ENCODE measurements around the gene NTN1. TPM values are rescaled to one million over a fixed set of nuclear protein-coding genes. Genes with fewer than 3 reads are reported as not detected.
"Not testable (repeated sequence)": the region's sequence is repeated elsewhere in the genome, so short reads cannot be mapped to it uniquely, and the experiment has no call there.

NTN1 gene
- total and polyA plus RNA-seq, 2 of the 4 experiments (the other 2 are of a cell fraction) = under 0.01 to 0.07 TPM

DNA sequence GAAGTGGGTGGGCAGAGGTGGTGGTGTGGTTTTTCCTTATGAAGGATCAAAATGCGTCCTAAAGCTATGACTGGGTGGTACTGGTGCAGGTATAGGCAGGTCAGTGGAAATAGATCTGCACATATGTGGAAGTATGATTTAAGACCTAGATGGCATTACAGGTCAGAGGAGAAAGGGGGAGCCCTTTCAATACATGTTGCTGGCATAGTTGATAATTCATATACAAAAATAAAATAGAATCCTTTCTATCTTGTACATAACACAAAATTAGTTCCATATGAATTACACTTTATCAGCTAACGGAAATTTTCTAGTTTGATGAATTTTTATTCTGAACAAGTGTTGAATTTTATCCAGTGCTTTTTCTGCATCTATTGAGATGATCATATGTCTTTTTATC lies 35.0 kb upstream of the NTN1 start:
- no peak overlapping the region for H3K4me3 ChIP-seq (ENCODE audit: insufficient read depth, low read depth, low read length)
- H2BK15ac ChIP-seq (ENCODE audit: low read depth, low read length) = no peak overlapping the region
- in situ Hi-C loops (cut with MboI; ENCODE audit: low sequenced_read_pairs) = loop anchor here (5.0 kb wide), 1 partner anchor 541 kb away; no protein-coding TSS in a partner anchor
- H3K9me1 ChIP-seq (ENCODE audit: insufficient read depth, low read length) = no peaks in the 10 kb centered on the region
- dilution Hi-C loops (cut with HindIII; ENCODE audit: low sequenced_read_pairs, unreplicated experiment) = no loop called here
- H2BK5ac ChIP-seq (ENCODE audit: low read depth, low read length, poor library complexity, severe bottlenecking) = no peak overlapping the region
- no peaks in the 10 kb centered on the region for H3K4me1 ChIP-seq (ENCODE audit: control insufficient read depth, insufficient read depth, low read length)
- H2BK20ac ChIP-seq (ENCODE audit: low read depth, low read length) = no peak overlapping the region
- H4K91ac ChIP-seq (ENCODE audit: insufficient read depth, low read depth, low read length) = no peak overlapping the region
- H4K5ac ChIP-seq (ENCODE audit: low read depth, low read length) = no peak overlapping the region
- no TSS peak for BruUV-seq (replicated peaks)
- H2AFZ ChIP-seq (replicated peaks; ENCODE audit: low read length, poor library complexity) = no peak overlapping the region
- H2AK9ac ChIP-seq (replicated peaks; ENCODE audit: low read depth, low read length, poor library complexity) = no peak overlapping the region
- no peak overlapping the region for H3K27ac ChIP-seq (ENCODE audit: insufficient read depth, low read length)
- ATAC-seq (ENCODE audit: low read depth) (no peak), DNase-seq (no peak)
- no peak overlapping the region for H3K56ac ChIP-seq (ENCODE audit: extremely low read depth, insufficient read depth, low read length)
- H3K4me2 ChIP-seq (ENCODE audit: low read depth, low read length) = no peak overlapping the region
- no peak overlapping the region for H2AK5ac ChIP-seq (ENCODE audit: low read depth, low read length)
- no peaks in the 10 kb centered on the region for H3K9me3 ChIP-seq (ENCODE audit: control insufficient read depth, insufficient read depth, low read length)
- ChIA-PET POLR2A (ENCODE audit: unreplicated experiment) (no interaction called here), CTCF (no interaction called here)
- no peak overlapping the region for H3K4ac ChIP-seq (ENCODE audit: low read depth, low read length)
- no peaks in the 10 kb centered on the region for H4K20me1 ChIP-seq (ENCODE audit: insufficient read depth, low read length)
- H2BK120ac ChIP-seq (ENCODE audit: low read depth, low read length) = no peak overlapping the region
- H3K14ac ChIP-seq (replicated peaks; ENCODE audit: low read depth, low read length) = no peak overlapping the region
- no peaks in the 10 kb centered on the region for H3K36me3 ChIP-seq (ENCODE audit: control insufficient read depth, insufficient read depth, low read length)
- TF ChIP-seq, protein P1, sequence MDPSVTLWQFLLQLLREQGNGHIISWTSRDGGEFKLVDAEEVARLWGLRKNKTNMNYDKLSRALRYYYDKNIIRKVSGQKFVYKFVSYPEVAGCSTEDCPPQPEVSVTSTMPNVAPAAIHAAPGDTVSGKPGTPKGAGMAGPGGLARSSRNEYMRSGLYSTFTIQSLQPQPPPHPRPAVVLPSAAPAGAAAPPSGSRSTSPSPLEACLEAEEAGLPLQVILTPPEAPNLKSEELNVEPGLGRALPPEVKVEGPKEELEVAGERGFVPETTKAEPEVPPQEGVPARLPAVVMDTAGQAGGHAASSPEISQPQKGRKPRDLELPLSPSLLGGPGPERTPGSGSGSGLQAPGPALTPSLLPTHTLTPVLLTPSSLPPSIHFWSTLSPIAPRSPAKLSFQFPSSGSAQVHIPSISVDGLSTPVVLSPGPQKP (IDR thresholded peaks at IDR 0.05; ENCODE audit: borderline replicate concordance, low read depth, low read length) = no peak
- TF ChIP-seq MXI1 (IDR thresholded peaks at IDR 0.05; ENCODE audit: borderline replicate concordance, low read depth, low read length) (no peak), RAD21 (IDR thresholded peaks at IDR 0.05; ENCODE audit: low read length) (no peak), RFX5 (IDR thresholded peaks at IDR 0.05; ENCODE audit: low read depth, low read length) (no peak)
- TF ChIP-seq, protein P2, sequence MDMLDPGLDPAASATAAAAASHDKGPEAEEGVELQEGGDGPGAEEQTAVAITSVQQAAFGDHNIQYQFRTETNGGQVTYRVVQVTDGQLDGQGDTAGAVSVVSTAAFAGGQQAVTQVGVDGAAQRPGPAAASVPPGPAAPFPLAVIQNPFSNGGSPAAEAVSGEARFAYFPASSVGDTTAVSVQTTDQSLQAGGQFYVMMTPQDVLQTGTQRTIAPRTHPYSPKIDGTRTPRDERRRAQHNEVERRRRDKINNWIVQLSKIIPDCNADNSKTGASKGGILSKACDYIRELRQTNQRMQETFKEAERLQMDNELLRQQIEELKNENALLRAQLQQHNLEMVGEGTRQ (IDR thresholded peaks at IDR 0.05; ENCODE audit: low read depth, low read length) = no peak
- no peak overlapping the region for H4K8ac ChIP-seq (ENCODE audit: low read depth in 2 of 2, low read length in 2 of 2)
- no peak overlapping the region for H3K9ac ChIP-seq (ENCODE audit: low read depth, low read length)
- H3K18ac ChIP-seq (ENCODE audit: low read depth, low read length) = no peak overlapping the region
- H3K79me1 ChIP-seq (ENCODE audit: low read depth in 1 of 2, low read length in 2 of 2) = no peaks in the 10 kb centered on the region
- H3K23ac ChIP-seq (ENCODE audit: low read depth, low read length) = no peak overlapping the region
- no CpG with 5 or more reads among the region's 2 CpGs for WGBS, 2 experiments (ENCODE audit: extremely low coverage in 2 of 2, insufficient read length in 1 of 2)
- intact Hi-C loops (cut with micrococcal nuclease) = no loop called here
- no peaks in the 10 kb centered on the region for H3K27me3 ChIP-seq (ENCODE audit: control insufficient read depth, insufficient read depth, low read length)

DNA sequence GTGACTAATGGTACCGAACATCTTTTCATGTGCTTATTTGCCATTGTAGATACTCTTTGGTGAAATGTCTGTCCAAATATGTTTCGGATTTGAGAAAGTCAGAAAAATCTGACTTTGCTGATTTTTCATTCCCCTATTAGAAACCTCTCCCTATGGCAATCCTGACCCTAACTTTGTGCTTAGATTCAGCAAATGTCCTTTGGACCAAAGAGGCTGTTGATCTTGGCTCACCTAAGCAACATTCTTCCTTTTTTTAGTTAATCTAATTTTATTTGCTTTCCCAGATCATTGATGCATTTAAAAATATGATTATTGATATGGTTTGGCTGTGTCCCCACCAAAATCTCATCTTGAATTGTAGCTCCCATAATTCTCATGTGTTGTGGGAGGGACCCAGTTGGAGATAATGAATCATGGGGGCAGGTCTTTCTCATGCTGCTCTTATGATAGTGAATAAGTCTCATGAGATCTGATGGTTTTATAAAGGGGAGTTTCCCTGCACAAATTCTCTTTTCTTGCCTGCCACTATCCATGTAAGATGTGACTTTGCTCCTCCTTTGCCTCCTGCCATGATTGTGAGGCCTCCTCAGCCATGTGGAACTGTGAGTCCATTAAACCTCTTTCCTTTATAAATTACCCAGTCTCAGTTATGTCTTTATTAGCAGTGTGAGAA lies 32.9 kb upstream of the NTN1 start:
- ATAC-seq (ENCODE audit: low read depth); CTCF ChIA-PET: not testable (repeated sequence)
- in situ Hi-C loops (cut with MboI; ENCODE audit: low sequenced_read_pairs) = loop anchor here (5.0 kb wide), 1 partner anchor 539 kb away; no protein-coding TSS in a partner anchor

More for the DNA sequence above, 32.9 kb upstream of the NTN1 start:
- H4K5ac ChIP-seq (ENCODE audit: low read depth, low read length); H2BK120ac ChIP-seq (ENCODE audit: low read depth, low read length); H2AK5ac ChIP-seq (ENCODE audit: low read depth, low read length); dilution Hi-C loops (cut with HindIII; ENCODE audit: low sequenced_read_pairs, unreplicated experiment); BruUV-seq (replicated peaks); DNase-seq; H3K56ac ChIP-seq (ENCODE audit: extremely low read depth, insufficient read depth, low read length); H3K18ac ChIP-seq (ENCODE audit: low read depth, low read length); H3K14ac ChIP-seq (replicated peaks; ENCODE audit: low read depth, low read length); H3K4me2 ChIP-seq (ENCODE audit: low read depth, low read length); H4K8ac ChIP-seq (ENCODE audit: low read depth in 2 of 2, low read length in 2 of 2); H2AK9ac ChIP-seq (replicated peaks; ENCODE audit: low read depth, low read length, poor library complexity); H3K9ac ChIP-seq (ENCODE audit: low read depth, low read length); H3K27ac ChIP-seq (ENCODE audit: insufficient read depth, low read length); H2BK15ac ChIP-seq (ENCODE audit: low read depth, low read length); H3K36me3 ChIP-seq (ENCODE audit: control insufficient read depth, insufficient read depth, low read length); H3K9me1 ChIP-seq (ENCODE audit: insufficient read depth, low read length); H3K23ac ChIP-seq (ENCODE audit: low read depth, low read length); H2BK20ac ChIP-seq (ENCODE audit: low read depth, low read length); H3K4me3 ChIP-seq (ENCODE audit: insufficient read depth, low read depth, low read length); intact Hi-C loops (cut with micrococcal nuclease); H3K4ac ChIP-seq (ENCODE audit: low read depth, low read length); H3K27me3 ChIP-seq (ENCODE audit: control insufficient read depth, insufficient read depth, low read length); H3K4me1 ChIP-seq (ENCODE audit: control insufficient read depth, insufficient read depth, low read length); H4K91ac ChIP-seq (ENCODE audit: insufficient read depth, low read depth, low read length); H4K20me1 ChIP-seq (ENCODE audit: insufficient read depth, low read length); POLR2A ChIA-PET (ENCODE audit: unreplicated experiment); H2AFZ ChIP-seq (replicated peaks; ENCODE audit: low read length, poor library complexity); H2BK5ac ChIP-seq (ENCODE audit: low read depth, low read length, poor library complexity, severe bottlenecking); H3K79me1 ChIP-seq (ENCODE audit: low read depth in 1 of 2, low read length in 2 of 2); H3K9me3 ChIP-seq (ENCODE audit: control insufficient read depth, insufficient read depth, low read length): not testable (repeated sequence)
- WGBS, 2 experiments (ENCODE audit: extremely low coverage in 2 of 2, insufficient read length in 1 of 2) = no CpG with 5 or more reads among the region's 2 CpGs
